ENCODE measurements around the gene DDA1. TPM values are rescaled to one million over a fixed set of nuclear protein-coding genes. Genes with fewer than 3 reads are reported as not detected.
A peak's percentile ranks its signal among the peaks of the same experiment; 100 is the strongest.

Gene DDA1
- total and polyA plus RNA-seq, 9 of the 15 experiments (the other 6 are each of a cell fraction or from before 2014, with no cell fraction given) = 1.4 to 83.8 (median 33.8) TPM

GRCh38 chr19:17333611-17334413 is 24.4 kb downstream of the DDA1 start (continued):
- TF ChIP-seq AFF1 (IDR thresholded peaks at IDR 0.05; ENCODE audit: low read depth in 1 of 2, partially characterized antibody in 2 of 2) (peak in 1 of 2 experiments; percentile 57), ZEB2 (IDR thresholded peaks at IDR 0.05) (no peak; the same call in 1 of the 2 replicates), HNRNPUL1 (IDR thresholded peaks at IDR 0.05; ENCODE audit: low read length) (no peak), ATF7 (IDR thresholded peaks at IDR 0.05) (peak; percentile 64), POLR2H (tag; IDR thresholded peaks at IDR 0.05; ENCODE audit: low read depth) (no peak), ZNF445 (CRISPR knock-in tag; IDR thresholded peaks at IDR 0.05; ENCODE audit: low read depth) (no peak), PPARD (CRISPR knock-in tag; IDR thresholded peaks at IDR 0.05) (no peak), ZNF431 (CRISPR knock-in tag; IDR thresholded peaks at IDR 0.05) (0 out of 2 replicates have a peak, but pooled peaks have one; percentile 42), SFPQ (IDR thresholded peaks at IDR 0.05; ENCODE audit: low read depth, low read length) (no peak), POLR2AphosphoS2 (IDR thresholded peaks at IDR 0.05; ENCODE audit: low read length) (no peak), CBX2 (IDR thresholded peaks at IDR 0.05; ENCODE audit: insufficient read depth, low read length, poor library complexity, severe bottlenecking) (no peak), RERE (CRISPR knock-in tag; IDR thresholded peaks at IDR 0.05; ENCODE audit: borderline replicate concordance) (no peak), CHCHD3 (CRISPR knock-in tag; IDR thresholded peaks at IDR 0.05) (no peak), STAG1 (CRISPR knock-in tag; IDR thresholded peaks at IDR 0.05; ENCODE audit: borderline replicate concordance) (no peak)

Data from K562 (cell line).